Fibroblast of peridontal ligament (primary cell): ENCODE data around the gene MCOLN1.
"Not testable (repeated sequence)": the region's sequence is repeated elsewhere in the genome, so short reads cannot be mapped to it uniquely, and the experiment has no call there.

ENCODE experiments used
- DNase-seq: peaks from one replicate; pipeline ENCODE4 v3.0.0-alpha.2; 2010; ENCODE audit errors: extremely low read depth

The MCOLN1 gene

DNA sequence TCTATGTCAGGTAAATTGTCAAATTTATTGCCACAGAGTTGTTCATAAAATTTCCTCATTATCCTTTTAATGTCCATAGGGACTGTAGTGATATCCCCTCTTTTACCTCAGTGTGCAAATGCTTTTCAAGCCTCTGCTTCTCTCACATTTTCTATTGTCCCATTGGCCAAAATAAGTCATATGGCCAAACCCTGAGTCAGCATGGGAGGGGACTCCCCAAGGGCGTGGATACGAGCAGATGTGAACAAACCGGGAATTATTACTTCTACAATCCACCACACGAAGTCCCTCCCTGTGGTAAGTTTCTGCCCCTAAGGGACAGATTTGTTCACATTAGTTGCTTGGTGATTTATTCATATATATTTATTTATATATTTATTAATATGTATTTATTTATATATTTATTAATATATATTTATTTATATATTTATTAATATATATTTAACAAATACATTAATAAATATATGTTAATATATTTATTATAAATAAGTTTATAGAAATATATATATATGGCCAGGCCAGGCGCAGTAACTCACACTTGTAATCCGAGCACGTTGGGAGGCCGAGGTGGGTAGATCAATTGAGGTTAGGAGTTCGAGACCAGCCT, 53.1 kb downstream of the MCOLN1 start:
- no peak for DNase-seq

DNA sequence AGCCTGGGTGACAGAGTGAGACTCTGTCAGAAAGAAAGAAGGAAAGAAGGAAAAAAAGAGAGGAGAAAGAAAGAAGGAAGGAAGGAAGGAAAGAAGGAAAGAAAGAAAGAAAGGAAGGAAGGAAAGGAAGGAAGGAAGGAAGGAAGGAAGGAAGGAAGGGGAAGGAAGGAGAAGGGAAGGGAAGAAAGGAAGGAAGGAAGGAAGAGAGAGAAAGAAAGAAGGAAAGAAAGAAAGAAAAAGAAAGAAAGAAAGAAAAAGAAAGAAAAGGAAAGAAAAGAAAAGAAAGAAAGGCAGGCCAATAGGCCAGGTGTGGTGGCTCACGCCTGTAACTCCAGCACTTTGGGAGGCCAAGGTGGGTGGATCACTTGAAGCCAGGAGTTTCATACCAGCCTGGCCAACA, 55.0 kb downstream of the MCOLN1 start:
- DNase-seq, result not testable (repeated sequence)

- DNase-seq, result no peak
Measured at GRCh38 chr19:7578127-7578526, 55.7 kb downstream of the MCOLN1 start.

DNA sequence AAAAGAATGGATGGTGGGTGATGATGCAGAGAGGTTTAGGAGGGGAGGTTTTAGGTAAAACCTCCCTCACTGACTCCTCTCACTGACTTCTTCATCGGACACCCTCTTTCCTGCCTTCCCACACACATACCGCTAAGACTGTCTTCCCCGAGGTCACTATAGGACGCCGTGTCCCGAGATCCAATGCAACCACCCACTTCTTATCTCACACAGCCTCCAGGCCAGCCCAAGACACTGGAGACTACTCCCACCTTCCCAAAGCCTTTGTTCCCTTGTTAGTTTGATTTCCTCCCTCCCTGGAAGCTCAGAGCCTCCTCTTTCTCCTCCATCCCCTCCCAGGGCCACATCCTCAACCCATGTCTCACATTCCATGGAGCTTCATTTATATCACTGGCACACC, 56.8 kb downstream of the MCOLN1 start:
- no peak for DNase-seq

DNA sequence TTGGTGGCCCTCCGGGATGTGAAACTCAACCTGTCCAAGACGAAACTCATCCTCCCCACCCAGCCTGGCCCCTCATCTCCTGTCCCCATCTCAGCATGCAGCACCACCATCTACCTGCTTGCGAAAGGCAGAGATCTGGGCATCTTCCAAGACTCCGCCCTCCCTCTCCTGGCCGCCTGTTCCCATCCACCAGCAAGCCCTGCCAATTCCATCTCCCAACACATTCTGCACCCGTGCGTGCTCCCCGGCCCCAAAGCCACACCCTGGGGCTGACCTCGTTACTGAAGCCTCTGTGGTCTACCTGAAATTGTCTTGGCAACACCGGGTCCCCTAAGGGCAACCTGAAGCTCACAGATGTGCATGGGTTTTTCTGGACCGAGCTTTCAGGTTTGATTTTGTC, 60.0 kb downstream of the MCOLN1 start:
- DNase-seq, result no peak
